ENCODE data around the gene CELF2. TPM values are rescaled to one million over a fixed set of nuclear protein-coding genes. Genes with fewer than 3 reads are reported as not detected.

Gene CELF2
- total RNA-seq, 1 donor from 2014 or later, result 27.5 TPM

GRCh38 chr10:11201911-11202310 lies 184.2 kb downstream of the CELF2 start:
- H3K4me1 Mint-ChIP-seq (ENCODE audit: unreplicated experiment), result peaks cover 12% of the 10 kb centered on the region

DNA sequence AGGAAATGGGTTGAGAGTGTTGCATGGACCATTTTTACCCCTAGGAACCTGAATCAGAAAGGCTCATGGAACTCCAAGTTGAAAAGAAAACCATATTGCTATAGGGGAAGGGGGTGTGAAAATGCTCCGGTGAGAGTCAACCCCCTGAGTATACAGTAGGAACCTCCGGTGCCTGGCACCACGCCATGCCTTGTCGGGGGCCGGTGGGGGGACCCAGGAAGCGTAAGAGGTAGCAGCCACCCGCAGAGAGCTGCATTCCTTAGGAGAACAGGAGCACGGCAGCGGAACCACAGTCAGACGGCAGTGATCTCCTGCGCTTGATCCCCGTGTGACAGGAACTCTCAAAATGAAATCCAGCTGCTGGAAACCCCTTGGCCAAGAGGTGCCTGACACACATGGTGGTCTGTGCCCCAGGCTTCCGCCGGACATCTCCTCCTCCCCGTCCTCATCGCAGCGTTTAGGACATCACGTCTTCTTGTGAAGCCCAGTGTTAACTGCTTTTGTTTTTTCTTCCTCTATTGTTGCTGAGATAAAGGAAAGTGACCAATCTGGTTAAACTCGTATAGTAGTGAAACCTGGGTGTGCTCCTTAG lies 186.8 kb downstream of the CELF2 start:
- H3K36me3 Mint-ChIP-seq (ENCODE audit: low read depth, unreplicated experiment), result no peaks in the 10 kb centered on the region
- no peak overlapping the region for H3K4me3 Mint-ChIP-seq (ENCODE audit: unreplicated experiment)
- TF ChIP-seq, protein P1, sequence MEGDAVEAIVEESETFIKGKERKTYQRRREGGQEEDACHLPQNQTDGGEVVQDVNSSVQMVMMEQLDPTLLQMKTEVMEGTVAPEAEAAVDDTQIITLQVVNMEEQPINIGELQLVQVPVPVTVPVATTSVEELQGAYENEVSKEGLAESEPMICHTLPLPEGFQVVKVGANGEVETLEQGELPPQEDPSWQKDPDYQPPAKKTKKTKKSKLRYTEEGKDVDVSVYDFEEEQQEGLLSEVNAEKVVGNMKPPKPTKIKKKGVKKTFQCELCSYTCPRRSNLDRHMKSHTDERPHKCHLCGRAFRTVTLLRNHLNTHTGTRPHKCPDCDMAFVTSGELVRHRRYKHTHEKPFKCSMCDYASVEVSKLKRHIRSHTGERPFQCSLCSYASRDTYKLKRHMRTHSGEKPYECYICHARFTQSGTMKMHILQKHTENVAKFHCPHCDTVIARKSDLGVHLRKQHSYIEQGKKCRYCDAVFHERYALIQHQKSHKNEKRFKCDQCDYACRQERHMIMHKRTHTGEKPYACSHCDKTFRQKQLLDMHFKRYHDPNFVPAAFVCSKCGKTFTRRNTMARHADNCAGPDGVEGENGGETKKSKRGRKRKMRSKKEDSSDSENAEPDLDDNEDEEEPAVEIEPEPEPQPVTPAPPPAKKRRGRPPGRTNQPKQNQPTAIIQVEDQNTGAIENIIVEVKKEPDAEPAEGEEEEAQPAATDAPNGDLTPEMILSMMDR (IDR thresholded peaks at IDR 0.05; ENCODE audit: unreplicated experiment), result no peak
- no peak for DNase-seq (ENCODE audit: low spot score)
- no peak overlapping the region for H3K27ac Mint-ChIP-seq (ENCODE audit: unreplicated experiment)
- peaks cover 10% of the 10 kb centered on the region for H3K4me1 Mint-ChIP-seq (ENCODE audit: unreplicated experiment)
- H3K9me3 Mint-ChIP-seq (ENCODE audit: unreplicated experiment), result no peaks in the 10 kb centered on the region
- peaks cover 2% of the 10 kb centered on the region for H3K27me3 Mint-ChIP-seq (ENCODE audit: unreplicated experiment)

More at GRCh38 chr10:11201911-11202310, 184.2 kb downstream of the CELF2 start:
- Mint-ChIP-seq H3K9me3 (ENCODE audit: unreplicated experiment) (no peaks in the 10 kb centered on the region), H3K4me3 (ENCODE audit: unreplicated experiment) (no peak overlapping the region), H3K27me3 (ENCODE audit: unreplicated experiment) (no peaks in the 10 kb centered on the region), H3K27ac (ENCODE audit: unreplicated experiment) (no peak overlapping the region), H3K36me3 (ENCODE audit: low read depth, unreplicated experiment) (no peaks in the 10 kb centered on the region)
- TF ChIP-seq, protein P1 (IDR thresholded peaks at IDR 0.05; ENCODE audit: unreplicated experiment), result no peak
- no peak for DNase-seq (ENCODE audit: low spot score)

- peaks cover 10% of the 10 kb centered on the region for H3K4me1 Mint-ChIP-seq (ENCODE audit: unreplicated experiment)
These were observed 187.5 kb downstream of the CELF2 start for GRCh38 chr10:11205030-11205772.

GRCh38 chr10:11206676-11207559 lies 189.2 kb downstream of the CELF2 start:
- peaks cover 14% of the 10 kb centered on the region for H3K4me1 Mint-ChIP-seq (ENCODE audit: unreplicated experiment)
- peaks cover 2% of the 10 kb centered on the region for H3K27me3 Mint-ChIP-seq (ENCODE audit: unreplicated experiment)
- no peak overlapping the region for H3K27ac Mint-ChIP-seq (ENCODE audit: unreplicated experiment)
- H3K4me3 Mint-ChIP-seq (ENCODE audit: unreplicated experiment), result no peak overlapping the region
- TF ChIP-seq, protein P1 (IDR thresholded peaks at IDR 0.05; ENCODE audit: unreplicated experiment), result no peak
- no peaks in the 10 kb centered on the region for H3K9me3 Mint-ChIP-seq (ENCODE audit: unreplicated experiment)
- no peak for DNase-seq (ENCODE audit: low spot score)
- no peaks in the 10 kb centered on the region for H3K36me3 Mint-ChIP-seq (ENCODE audit: low read depth, unreplicated experiment)

More at GRCh38 chr10:11205030-11205772, 187.5 kb downstream of the CELF2 start:
- no peaks in the 10 kb centered on the region for H3K9me3 Mint-ChIP-seq (ENCODE audit: unreplicated experiment)
- H3K27me3 Mint-ChIP-seq (ENCODE audit: unreplicated experiment), result peaks cover 2% of the 10 kb centered on the region
- no peaks in the 10 kb centered on the region for H3K36me3 Mint-ChIP-seq (ENCODE audit: low read depth, unreplicated experiment)
- H3K27ac Mint-ChIP-seq (ENCODE audit: unreplicated experiment), result no peak overlapping the region
- no peak overlapping the region for H3K4me3 Mint-ChIP-seq (ENCODE audit: unreplicated experiment)
- DNase-seq (ENCODE audit: low spot score), result no peak
- TF ChIP-seq, protein P1 (IDR thresholded peaks at IDR 0.05; ENCODE audit: unreplicated experiment), result no peak
